ENCODE measurements around the gene PARP4. TPM values are rescaled to one million over a fixed set of nuclear protein-coding genes. Genes with fewer than 3 reads are reported as not detected.
"Not testable (repeated sequence)": the region's sequence is repeated elsewhere in the genome, so short reads cannot be mapped to it uniquely, and the experiment has no call there.

The PARP4 gene
- total and polyA plus RNA-seq, 2 donors (not counting 3 experiments of a cell fraction or from before 2014, with no cell fraction given): 37.1 to 71.7 TPM

GRCh38 chr13:24450530-24450929 lies 62.0 kb downstream of the PARP4 start:
- H4K20me1 ChIP-seq (replicated peaks; ENCODE audit: control insufficient read depth, extremely low read depth, insufficient read depth, low read length): peaks cover 2% of the 10 kb centered on the region
- TF ChIP-seq JUN (IDR thresholded peaks at IDR 0.05; ENCODE audit: borderline replicate concordance, insufficient read depth, insufficient read length, low read depth) (no peak), MAX (IDR thresholded peaks at IDR 0.05; ENCODE audit: insufficient read depth, insufficient read length) (no peak), EZH2 (IDR thresholded peaks at IDR 0.05; ENCODE audit: borderline replicate concordance, low read depth, low read length, severe bottlenecking) (no peak), POLR2A (IDR thresholded peaks at IDR 0.05; ENCODE audit: low read depth, low read length) (no peak), GATA2 (IDR thresholded peaks at IDR 0.05; ENCODE audit: insufficient read depth, insufficient read length, low read depth, low read length) (no peak), POLR2AphosphoS5 (IDR thresholded peaks at IDR 0.05; ENCODE audit: insufficient read depth, low read depth, low read length) (no peak), MYC (IDR thresholded peaks at IDR 0.05; ENCODE audit: low read depth, low read length) (no peak), FOS (IDR thresholded peaks at IDR 0.05; ENCODE audit: borderline replicate concordance, insufficient read depth, low read length) (no peak)
- TF ChIP-seq, protein P1, sequence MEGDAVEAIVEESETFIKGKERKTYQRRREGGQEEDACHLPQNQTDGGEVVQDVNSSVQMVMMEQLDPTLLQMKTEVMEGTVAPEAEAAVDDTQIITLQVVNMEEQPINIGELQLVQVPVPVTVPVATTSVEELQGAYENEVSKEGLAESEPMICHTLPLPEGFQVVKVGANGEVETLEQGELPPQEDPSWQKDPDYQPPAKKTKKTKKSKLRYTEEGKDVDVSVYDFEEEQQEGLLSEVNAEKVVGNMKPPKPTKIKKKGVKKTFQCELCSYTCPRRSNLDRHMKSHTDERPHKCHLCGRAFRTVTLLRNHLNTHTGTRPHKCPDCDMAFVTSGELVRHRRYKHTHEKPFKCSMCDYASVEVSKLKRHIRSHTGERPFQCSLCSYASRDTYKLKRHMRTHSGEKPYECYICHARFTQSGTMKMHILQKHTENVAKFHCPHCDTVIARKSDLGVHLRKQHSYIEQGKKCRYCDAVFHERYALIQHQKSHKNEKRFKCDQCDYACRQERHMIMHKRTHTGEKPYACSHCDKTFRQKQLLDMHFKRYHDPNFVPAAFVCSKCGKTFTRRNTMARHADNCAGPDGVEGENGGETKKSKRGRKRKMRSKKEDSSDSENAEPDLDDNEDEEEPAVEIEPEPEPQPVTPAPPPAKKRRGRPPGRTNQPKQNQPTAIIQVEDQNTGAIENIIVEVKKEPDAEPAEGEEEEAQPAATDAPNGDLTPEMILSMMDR (IDR thresholded peaks at IDR 0.05; ENCODE audit: extremely low read depth in 1 of 2, insufficient read depth in 1 of 2, low read depth in 1 of 2, low read length in 2 of 2): no peak
- H3K27ac ChIP-seq (ENCODE audit: insufficient read depth, low read depth, low read length): no peak overlapping the region
- no peak overlapping the region for H2AFZ ChIP-seq (ENCODE audit: low read depth, low read length)
- FAIRE-seq (no peak), DNase-seq (ENCODE audit: low read depth, low spot score) (no peak)
- no peak overlapping the region for H3K4me3 ChIP-seq (replicated peaks in 1 of 3; ENCODE audit: insufficient read depth in 1 of 3, low read depth in 1 of 3, low read length in 3 of 3)
- H3K79me2 ChIP-seq (ENCODE audit: control insufficient read depth, insufficient read depth, low read length): no peaks in the 10 kb centered on the region
- intact Hi-C loops (cut with micrococcal nuclease): no loop called here
- H3K9me3 ChIP-seq (replicated peaks; ENCODE audit: control insufficient read depth, insufficient read depth, low read length): no peaks in the 10 kb centered on the region
- no peaks in the 10 kb centered on the region for H3K4me1 ChIP-seq (ENCODE audit: control insufficient read depth, extremely low read depth, insufficient read depth, low read length)
- no peaks in the 10 kb centered on the region for H3K27me3 ChIP-seq (ENCODE audit: control insufficient read depth in 2 of 2, insufficient read depth in 2 of 2, low read length in 2 of 2)
- no peak overlapping the region for H3K4me2 ChIP-seq (ENCODE audit: insufficient read depth, low read length)
- dilution Hi-C loops (cut with MboI; ENCODE audit: extremely low pct_ligation_motif_present, low sequenced_read_pairs): no loop called here
- H3K9me1 ChIP-seq (replicated peaks; ENCODE audit: control insufficient read depth, extremely low read depth, insufficient read depth, low read length): no peaks in the 10 kb centered on the region
- CTCF ChIA-PET: no interaction called here
- H3K36me3 ChIP-seq (ENCODE audit: control insufficient read depth in 2 of 2, extremely low read depth in 1 of 2, insufficient read depth in 2 of 2, low read length in 2 of 2): peaks cover 21 to 27% of the 10 kb centered on the region in 2 experiments
- POLR2A ChIA-PET: no interaction called here
- H3K9ac ChIP-seq (replicated peaks; ENCODE audit: extremely low read depth, insufficient read depth, low read length): no peak overlapping the region
- no TSS peak for BruUV-seq (replicated peaks)

- H3K27me3 ChIP-seq (ENCODE audit: control insufficient read depth in 2 of 2, insufficient read depth in 2 of 2, low read length in 2 of 2); H3K79me2 ChIP-seq (ENCODE audit: control insufficient read depth, insufficient read depth, low read length); H3K27ac ChIP-seq (ENCODE audit: insufficient read depth, low read depth, low read length); H3K4me1 ChIP-seq (ENCODE audit: control insufficient read depth, extremely low read depth, insufficient read depth, low read length); BruUV-seq (replicated peaks); H3K9me3 ChIP-seq (replicated peaks; ENCODE audit: control insufficient read depth, insufficient read depth, low read length); POLR2A ChIA-PET; dilution Hi-C loops (cut with MboI; ENCODE audit: extremely low pct_ligation_motif_present, low sequenced_read_pairs); H3K9me1 ChIP-seq (replicated peaks; ENCODE audit: control insufficient read depth, extremely low read depth, insufficient read depth, low read length); H2AFZ ChIP-seq (ENCODE audit: low read depth, low read length); H3K4me3 ChIP-seq (replicated peaks in 1 of 3; ENCODE audit: insufficient read depth in 1 of 3, low read depth in 1 of 3, low read length in 3 of 3); FAIRE-seq; DNase-seq (ENCODE audit: low read depth, low spot score); H3K9ac ChIP-seq (replicated peaks; ENCODE audit: extremely low read depth, insufficient read depth, low read length); H3K4me2 ChIP-seq (ENCODE audit: insufficient read depth, low read length); intact Hi-C loops (cut with micrococcal nuclease); H4K20me1 ChIP-seq (replicated peaks; ENCODE audit: control insufficient read depth, extremely low read depth, insufficient read depth, low read length): not testable (repeated sequence)
- peaks cover 9 to 16% of the 10 kb centered on the region in 2 experiments for H3K36me3 ChIP-seq (ENCODE audit: control insufficient read depth in 2 of 2, extremely low read depth in 1 of 2, insufficient read depth in 2 of 2, low read length in 2 of 2)
- CTCF ChIA-PET: interaction anchor here (1.3 kb wide), 1 partner anchor 9 kb away, joined by 3 read pairs; no protein-coding TSS in a partner anchor
These were observed 67.7 kb downstream of the PARP4 start for GRCh38 chr13:24444851-24445250.

Data from endothelial cell of umbilical vein (primary cell).